Measurements from ENCODE around the gene CDCP1. TPM values are rescaled to one million over a fixed set of nuclear protein-coding genes. Genes with fewer than 3 reads are reported as not detected.
A peak's percentile ranks its signal among the peaks of the same experiment; 100 is the strongest.

Gene CDCP1
- polyA plus RNA-seq, 3 donors, result 0.42 to 1.3 (median 0.52) TPM

DNA sequence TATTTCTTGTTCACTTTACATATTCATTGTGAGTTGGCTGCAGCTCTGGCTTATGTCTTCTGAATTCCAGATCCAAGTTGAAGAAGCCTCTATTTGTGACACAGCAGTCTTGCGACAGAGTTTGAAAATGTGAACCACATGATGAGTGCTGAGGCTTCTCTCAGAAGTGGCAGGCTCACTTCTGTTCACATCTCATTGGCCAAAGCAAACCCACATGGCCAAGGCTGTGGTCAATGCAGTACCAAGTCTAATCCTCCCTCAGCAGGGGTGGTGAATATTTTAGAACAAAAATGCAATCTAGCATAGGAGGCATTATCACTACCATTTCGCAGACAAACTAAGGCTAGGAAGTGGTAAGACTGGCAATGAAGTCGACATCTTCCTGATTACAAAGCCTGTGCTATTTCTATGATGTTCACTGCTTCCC is 45.2 kb downstream of the CDCP1 start:
- Histone ChIP-seq H3K4me1 (ENCODE audit: control insufficient read depth in 1 of 2, insufficient read depth in 2 of 2, low read length in 2 of 2) (peaks cover 19% of the 10 kb centered on the region in 2 donors), H3K27me3 (ENCODE audit: control insufficient read depth in 2 of 2, insufficient read depth in 2 of 2, low read length in 2 of 2) (no peaks in the 10 kb centered on the region), H3K36me3 (replicated peaks in 1 of 2; ENCODE audit: control insufficient read depth in 1 of 2, insufficient read depth in 2 of 2, low read length in 2 of 2) (no peaks in the 10 kb centered on the region), H4K20me1 (ENCODE audit: insufficient read depth, low read length) (no peaks in the 10 kb centered on the region), H3K4me3 (replicated peaks in 1 of 3; ENCODE audit: low read depth in 2 of 3, low read length in 3 of 3) (no peak overlapping the region), H2AFZ (ENCODE audit: insufficient read depth, low read depth, low read length, poor library complexity, severe bottlenecking) (peak overlapping the region; percentile 48), H3K9me3 (replicated peaks in 1 of 2; ENCODE audit: control insufficient read depth in 1 of 2, insufficient read depth in 1 of 2, low read length in 2 of 2) (no peaks in the 10 kb centered on the region), H3K4me2 (replicated peaks; ENCODE audit: extremely low read depth, low read length, poor library complexity, severe bottlenecking) (no peak overlapping the region), H3K79me2 (ENCODE audit: insufficient read depth, low read length) (no peaks in the 10 kb centered on the region), H3K27ac (ENCODE audit: low read depth in 1 of 2, low read length in 2 of 2) (peak overlapping the region in 1 of 2 donors; percentile 55), H3K9ac (ENCODE audit: insufficient read depth, low read length, poor library complexity, severe bottlenecking) (no peak overlapping the region)
- intact Hi-C loops (cut with micrococcal nuclease), result no loop called here
- Mint-ChIP-seq H3K27ac (peak overlapping the region in 5 of 7 donors; percentile 61 to 88 (median 71)), H3K4me3 (no peak overlapping the region), H3K9me3 (peaks cover 0 to 7% (median 0%) of the 10 kb centered on the region in 7 donors), H3K4me1 (peaks cover 36% of the 10 kb centered on the region), H3K36me3 (no peaks in the 10 kb centered on the region), H3K27me3 (ENCODE audit: low read depth in 3 of 3) (no peaks in the 10 kb centered on the region)
- DNase-seq, result peak; percentile 76 to 85 (median 84)
- TF ChIP-seq, protein P1, sequence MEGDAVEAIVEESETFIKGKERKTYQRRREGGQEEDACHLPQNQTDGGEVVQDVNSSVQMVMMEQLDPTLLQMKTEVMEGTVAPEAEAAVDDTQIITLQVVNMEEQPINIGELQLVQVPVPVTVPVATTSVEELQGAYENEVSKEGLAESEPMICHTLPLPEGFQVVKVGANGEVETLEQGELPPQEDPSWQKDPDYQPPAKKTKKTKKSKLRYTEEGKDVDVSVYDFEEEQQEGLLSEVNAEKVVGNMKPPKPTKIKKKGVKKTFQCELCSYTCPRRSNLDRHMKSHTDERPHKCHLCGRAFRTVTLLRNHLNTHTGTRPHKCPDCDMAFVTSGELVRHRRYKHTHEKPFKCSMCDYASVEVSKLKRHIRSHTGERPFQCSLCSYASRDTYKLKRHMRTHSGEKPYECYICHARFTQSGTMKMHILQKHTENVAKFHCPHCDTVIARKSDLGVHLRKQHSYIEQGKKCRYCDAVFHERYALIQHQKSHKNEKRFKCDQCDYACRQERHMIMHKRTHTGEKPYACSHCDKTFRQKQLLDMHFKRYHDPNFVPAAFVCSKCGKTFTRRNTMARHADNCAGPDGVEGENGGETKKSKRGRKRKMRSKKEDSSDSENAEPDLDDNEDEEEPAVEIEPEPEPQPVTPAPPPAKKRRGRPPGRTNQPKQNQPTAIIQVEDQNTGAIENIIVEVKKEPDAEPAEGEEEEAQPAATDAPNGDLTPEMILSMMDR (IDR thresholded peaks at IDR 0.05), result no peak
- WGBS (ENCODE audit: insufficient coverage), result 50% methylated on average over 1 of the region's 3 CpGs

DNA sequence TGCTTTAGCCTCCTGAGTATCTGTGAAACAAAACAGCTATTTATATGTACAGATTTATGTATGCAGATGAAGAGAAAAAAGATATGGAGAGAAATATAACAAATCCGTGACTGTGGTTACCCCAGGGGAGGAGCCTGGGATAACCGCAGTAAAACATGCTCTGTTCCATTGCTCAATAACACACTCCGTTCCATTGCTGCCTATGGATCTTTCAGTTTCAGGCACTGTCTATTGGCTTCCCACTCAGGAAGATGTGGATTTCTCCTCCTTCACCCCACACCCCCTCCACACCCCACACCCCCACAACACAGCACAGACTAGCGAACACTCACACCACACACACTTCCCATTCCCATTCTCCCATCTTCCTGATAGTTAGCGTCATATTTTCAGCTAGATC is 47.9 kb downstream of the CDCP1 start:
- H3K27ac Mint-ChIP-seq, result peak overlapping the region in 5 of 7 donors; percentile 44 to 88 (median 74)
- H3K27me3 Mint-ChIP-seq (ENCODE audit: low read depth in 3 of 3), result peaks cover 0 to 2% (median 0%) of the 10 kb centered on the region in 3 donors
- no peaks in the 10 kb centered on the region for H3K27me3 ChIP-seq (ENCODE audit: control insufficient read depth in 2 of 2, insufficient read depth in 2 of 2, low read length in 2 of 2)

More for the DNA sequence above, 47.9 kb downstream of the CDCP1 start:
- H2AFZ ChIP-seq (ENCODE audit: insufficient read depth, low read depth, low read length, poor library complexity, severe bottlenecking), result no peak overlapping the region
- H3K9me3 ChIP-seq (replicated peaks in 1 of 2; ENCODE audit: control insufficient read depth in 1 of 2, insufficient read depth in 1 of 2, low read length in 2 of 2), result no peaks in the 10 kb centered on the region
- H3K4me1 Mint-ChIP-seq, result peaks cover 43% of the 10 kb centered on the region
- H3K9me3 Mint-ChIP-seq, result peaks cover 0 to 2% (median 0%) of the 10 kb centered on the region in 7 donors
- H3K36me3 Mint-ChIP-seq, result no peaks in the 10 kb centered on the region
- no peak overlapping the region for H3K4me2 ChIP-seq (replicated peaks; ENCODE audit: extremely low read depth, low read length, poor library complexity, severe bottlenecking)
- no peak overlapping the region for H3K4me3 ChIP-seq (replicated peaks in 1 of 3; ENCODE audit: low read depth in 2 of 3, low read length in 3 of 3)
- no peaks in the 10 kb centered on the region for H3K79me2 ChIP-seq (ENCODE audit: insufficient read depth, low read length)
- no peak overlapping the region for H3K27ac ChIP-seq (ENCODE audit: low read depth in 1 of 2, low read length in 2 of 2)
- intact Hi-C loops (cut with micrococcal nuclease), result no loop called here
- peak overlapping the region; percentile 47 to 62 for H3K4me3 Mint-ChIP-seq
- H3K36me3 ChIP-seq (replicated peaks in 1 of 2; ENCODE audit: control insufficient read depth in 1 of 2, insufficient read depth in 2 of 2, low read length in 2 of 2), result no peaks in the 10 kb centered on the region
- H4K20me1 ChIP-seq (ENCODE audit: insufficient read depth, low read length), result no peaks in the 10 kb centered on the region
- peaks cover 19% of the 10 kb centered on the region in 2 donors for H3K4me1 ChIP-seq (ENCODE audit: control insufficient read depth in 1 of 2, insufficient read depth in 2 of 2, low read length in 2 of 2)
- DNase-seq, result peak in 1 of 3 donors; percentile 35
- TF ChIP-seq, protein P1 (IDR thresholded peaks at IDR 0.05), result no peak
- H3K9ac ChIP-seq (ENCODE audit: insufficient read depth, low read length, poor library complexity, severe bottlenecking), result no peak overlapping the region
- WGBS (ENCODE audit: insufficient coverage), result 46% methylated on average over 3 of the region's 5 CpGs
